Type B pancreatic cell (in vitro differentiated cells): ENCODE measurements around the gene ELP2. TPM values are rescaled to one million over a fixed set of nuclear protein-coding genes. Genes with fewer than 3 reads are reported as not detected.
"Not testable (repeated sequence)": the region's sequence is repeated elsewhere in the genome, so short reads cannot be mapped to it uniquely, and the experiment has no call there.

ENCODE experiments used
- DNase-seq: peaks from one replicate; pipeline ENCODE4 v3.0.0; 2021; ENCODE audit warnings: mixed read lengths; ENCODE audit not compliant: unreplicated experiment; ENCODE audit errors: extremely low spot score
- H3K27ac Mint-ChIP-seq: 2 replicates; pipeline ENCODE4 v1.8.0; 2021; ENCODE audit warnings: mild to moderate bottlenecking, mixed read lengths
- H3K27me3 Mint-ChIP-seq: 2 replicates; pipeline ENCODE4 v1.8.0; 2021; ENCODE audit warnings: mixed read lengths
- H3K36me3 Mint-ChIP-seq: 2 replicates; pipeline ENCODE4 v1.8.0; 2021; ENCODE audit warnings: mixed read lengths
- H3K4me1 Mint-ChIP-seq: one replicate; pipeline ENCODE4 v1.8.0; 2021; ENCODE audit warnings: mixed read lengths; ENCODE audit not compliant: unreplicated experiment
- H3K4me3 Mint-ChIP-seq: 2 replicates; pipeline ENCODE4 v1.8.0; 2021; ENCODE audit warnings: mild to moderate bottlenecking, mixed read lengths
- H3K9me3 Mint-ChIP-seq: 2 replicates; pipeline ENCODE4 v1.8.0; 2021; ENCODE audit warnings: mixed read lengths
- long read RNA-seq: library from polyadenylated mRNA; unstranded; transcript quantifications from one replicate; pipeline ENCODE4 v2.0.0, GENCODE V29; 2020
- total RNA-seq: library from RNA; stranded (reverse); gene quantifications from 2 replicates; pipeline ENCODE4 v1.2.1, GENCODE V29; 2021; ENCODE audit warnings: low replicate concordance
- TF ChIP-seq, protein P1 (sequence below): fragments of 200-600 bp; sonication (generic); conservative IDR thresholded peaks from 2 replicates; pipeline ENCODE4 v1.5.0; 2021; ENCODE audit warnings: antibody characterized with exemption, mild to moderate bottlenecking

Gene ELP2, protein sequence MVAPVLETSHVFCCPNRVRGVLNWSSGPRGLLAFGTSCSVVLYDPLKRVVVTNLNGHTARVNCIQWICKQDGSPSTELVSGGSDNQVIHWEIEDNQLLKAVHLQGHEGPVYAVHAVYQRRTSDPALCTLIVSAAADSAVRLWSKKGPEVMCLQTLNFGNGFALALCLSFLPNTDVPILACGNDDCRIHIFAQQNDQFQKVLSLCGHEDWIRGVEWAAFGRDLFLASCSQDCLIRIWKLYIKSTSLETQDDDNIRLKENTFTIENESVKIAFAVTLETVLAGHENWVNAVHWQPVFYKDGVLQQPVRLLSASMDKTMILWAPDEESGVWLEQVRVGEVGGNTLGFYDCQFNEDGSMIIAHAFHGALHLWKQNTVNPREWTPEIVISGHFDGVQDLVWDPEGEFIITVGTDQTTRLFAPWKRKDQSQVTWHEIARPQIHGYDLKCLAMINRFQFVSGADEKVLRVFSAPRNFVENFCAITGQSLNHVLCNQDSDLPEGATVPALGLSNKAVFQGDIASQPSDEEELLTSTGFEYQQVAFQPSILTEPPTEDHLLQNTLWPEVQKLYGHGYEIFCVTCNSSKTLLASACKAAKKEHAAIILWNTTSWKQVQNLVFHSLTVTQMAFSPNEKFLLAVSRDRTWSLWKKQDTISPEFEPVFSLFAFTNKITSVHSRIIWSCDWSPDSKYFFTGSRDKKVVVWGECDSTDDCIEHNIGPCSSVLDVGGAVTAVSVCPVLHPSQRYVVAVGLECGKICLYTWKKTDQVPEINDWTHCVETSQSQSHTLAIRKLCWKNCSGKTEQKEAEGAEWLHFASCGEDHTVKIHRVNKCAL
- 79.2 and 94.6 TPM in 2 replicates for total RNA-seq
- long read RNA-seq, full-length matches to known transcripts, result 295 of 397 reads
- long read RNA-seq, partial matches to known transcripts, result 30 of 397 reads
- long read RNA-seq, other reads (novel, unspliced or antisense), result 72 of 397 reads

DNA sequence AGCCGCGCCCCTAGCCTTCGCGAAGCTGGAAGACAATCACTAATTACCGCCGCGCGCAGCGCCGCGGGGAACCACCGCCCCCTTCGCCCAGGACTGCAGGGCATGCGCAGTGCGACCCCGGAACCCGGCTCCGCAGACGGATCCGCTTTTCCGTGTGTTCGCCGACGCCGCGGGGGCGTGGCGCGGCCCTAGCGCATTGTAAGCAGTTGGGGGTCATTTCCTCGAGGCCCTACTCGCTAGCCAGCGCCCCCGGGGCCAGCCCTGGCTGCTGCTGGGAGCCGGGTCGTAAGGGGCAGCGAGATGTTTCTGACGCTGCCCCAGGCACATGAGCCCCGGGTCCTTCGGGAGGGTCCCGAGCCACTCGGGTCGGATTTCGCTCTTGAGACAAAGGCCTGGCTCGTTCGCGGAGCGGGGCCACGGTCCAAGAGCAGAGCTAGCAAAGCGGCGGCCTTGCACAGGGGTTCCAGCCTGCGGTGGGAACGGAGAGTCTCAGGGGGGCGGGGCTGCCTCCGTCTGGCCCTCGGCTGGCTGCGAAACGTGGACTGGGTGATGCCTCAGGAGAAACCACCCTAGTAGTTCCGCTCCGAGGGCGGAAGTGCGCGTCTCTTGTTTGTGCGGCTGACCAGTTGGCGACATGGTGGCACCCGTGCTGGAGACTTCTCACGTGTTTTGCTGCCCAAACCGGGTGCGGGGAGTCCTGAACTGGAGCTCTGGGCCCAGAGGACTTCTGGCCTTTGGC is at the start of gene ELP2, which contains the start of gene SLC39A6:
ELP2 (plus strand) TSS at position 600 of the 739 bp plus-strand sequence; CDS start at position 635, 35 bp downstream.
SLC39A6 (minus strand) TSS at position 41 of the 739 bp plus-strand sequence. CDS start 2,333 bp downstream, outside the sequence.
- Mint-ChIP-seq H3K27ac (peak within 1 kb of the TSS; percentile 92), H3K27me3 (no peaks in the 10 kb centered on the region), H3K4me3 (peak within 1 kb of the TSS; percentile 91), H3K4me1 (peaks cover 39% of the 10 kb centered on the region), H3K36me3 (peaks cover 30% of the 10 kb centered on the region), H3K9me3 (no peaks in the 10 kb centered on the region)
- TF ChIP-seq, protein P1, sequence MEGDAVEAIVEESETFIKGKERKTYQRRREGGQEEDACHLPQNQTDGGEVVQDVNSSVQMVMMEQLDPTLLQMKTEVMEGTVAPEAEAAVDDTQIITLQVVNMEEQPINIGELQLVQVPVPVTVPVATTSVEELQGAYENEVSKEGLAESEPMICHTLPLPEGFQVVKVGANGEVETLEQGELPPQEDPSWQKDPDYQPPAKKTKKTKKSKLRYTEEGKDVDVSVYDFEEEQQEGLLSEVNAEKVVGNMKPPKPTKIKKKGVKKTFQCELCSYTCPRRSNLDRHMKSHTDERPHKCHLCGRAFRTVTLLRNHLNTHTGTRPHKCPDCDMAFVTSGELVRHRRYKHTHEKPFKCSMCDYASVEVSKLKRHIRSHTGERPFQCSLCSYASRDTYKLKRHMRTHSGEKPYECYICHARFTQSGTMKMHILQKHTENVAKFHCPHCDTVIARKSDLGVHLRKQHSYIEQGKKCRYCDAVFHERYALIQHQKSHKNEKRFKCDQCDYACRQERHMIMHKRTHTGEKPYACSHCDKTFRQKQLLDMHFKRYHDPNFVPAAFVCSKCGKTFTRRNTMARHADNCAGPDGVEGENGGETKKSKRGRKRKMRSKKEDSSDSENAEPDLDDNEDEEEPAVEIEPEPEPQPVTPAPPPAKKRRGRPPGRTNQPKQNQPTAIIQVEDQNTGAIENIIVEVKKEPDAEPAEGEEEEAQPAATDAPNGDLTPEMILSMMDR, result no peak
- peak; percentile 97 for DNase-seq

DNA sequence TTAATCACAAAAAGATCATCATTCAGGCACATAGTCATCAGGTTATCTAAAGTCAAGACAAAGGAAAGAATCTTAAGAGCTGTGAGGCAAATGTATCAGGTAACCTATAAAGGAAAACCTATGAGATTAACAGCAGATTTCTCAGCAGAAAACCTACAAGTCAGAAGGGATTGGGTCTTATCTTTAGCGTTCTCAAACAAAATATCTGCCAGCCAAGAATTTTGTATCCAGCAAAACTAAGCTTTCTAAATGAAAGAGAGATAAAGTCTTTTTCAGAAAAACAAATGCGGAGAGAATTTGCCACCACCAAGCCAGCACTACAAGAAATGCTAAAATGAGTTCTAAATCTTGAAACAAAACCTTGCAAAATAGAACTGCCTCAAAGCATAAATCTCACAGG is 48.6 kb upstream of the ELP2 start:
- H3K27me3 Mint-ChIP-seq, H3K27ac Mint-ChIP-seq, DNase-seq, H3K4me1 Mint-ChIP-seq, H3K9me3 Mint-ChIP-seq, H3K4me3 Mint-ChIP-seq, H3K36me3 Mint-ChIP-seq: not testable (repeated sequence)

- Mint-ChIP-seq H3K27me3 (no peaks in the 10 kb centered on the region), H3K27ac (no peak overlapping the region), H3K4me3 (no peak overlapping the region), H3K4me1 (no peaks in the 10 kb centered on the region), H3K36me3 (no peaks in the 10 kb centered on the region), H3K9me3 (no peaks in the 10 kb centered on the region)
- TF ChIP-seq, protein P1, result no peak
- DNase-seq, result no peak
Observed at GRCh38 chr18:36083729-36084128, 46.0 kb upstream of the ELP2 start.

- Mint-ChIP-seq H3K27me3 (no peaks in the 10 kb centered on the region), H3K9me3 (no peaks in the 10 kb centered on the region), H3K36me3 (no peaks in the 10 kb centered on the region), H3K4me1 (no peaks in the 10 kb centered on the region), H3K27ac (no peak overlapping the region), H3K4me3 (no peak overlapping the region)
- TF ChIP-seq, protein P1, result no peak
- no peak for DNase-seq
Observed at GRCh38 chr18:36085195-36085594, 44.5 kb upstream of the ELP2 start.

DNA sequence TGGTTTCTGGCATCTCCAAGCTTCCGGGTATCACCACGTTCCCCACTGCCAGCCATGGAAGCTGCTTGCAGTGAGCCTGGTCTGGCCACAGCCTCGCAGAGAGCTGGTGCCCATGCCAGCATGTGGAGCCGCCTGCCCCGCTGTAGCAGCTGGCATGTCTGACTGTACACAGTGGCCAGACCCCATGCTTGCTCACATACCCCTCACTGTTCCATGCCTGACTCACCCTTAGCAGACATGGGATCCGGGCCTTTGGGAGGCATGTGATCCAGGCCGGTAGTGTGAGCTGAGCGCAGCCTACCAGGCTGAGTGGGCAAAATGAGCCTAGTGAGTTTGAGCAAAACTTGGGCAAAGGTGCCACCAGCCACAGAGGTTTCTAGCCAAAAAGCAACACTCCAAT is 43.5 kb upstream of the ELP2 start:
- Mint-ChIP-seq H3K9me3 (no peaks in the 10 kb centered on the region), H3K27ac (no peak overlapping the region), H3K4me1 (no peaks in the 10 kb centered on the region), H3K27me3 (no peaks in the 10 kb centered on the region), H3K4me3 (no peak overlapping the region), H3K36me3 (no peaks in the 10 kb centered on the region)
- TF ChIP-seq, protein P1, result no peak
- DNase-seq, result no peak
